SH-SY5Y (cell line): Measurements from ENCODE around the gene COL25A1.

Experiments used
- GATA2 ChIP-seq: IDR thresholded peaks from 2 replicates; pipeline ENCODE4 v1.6.1; 2011; ENCODE audit warnings: mild to moderate bottlenecking, low read depth, low read length
- GATA3 ChIP-seq: IDR thresholded peaks from 2 replicates; pipeline ENCODE4 v1.6.1; 2011; ENCODE audit warnings: low read depth, mild to moderate bottlenecking, low read length, moderate library complexity

DNA sequence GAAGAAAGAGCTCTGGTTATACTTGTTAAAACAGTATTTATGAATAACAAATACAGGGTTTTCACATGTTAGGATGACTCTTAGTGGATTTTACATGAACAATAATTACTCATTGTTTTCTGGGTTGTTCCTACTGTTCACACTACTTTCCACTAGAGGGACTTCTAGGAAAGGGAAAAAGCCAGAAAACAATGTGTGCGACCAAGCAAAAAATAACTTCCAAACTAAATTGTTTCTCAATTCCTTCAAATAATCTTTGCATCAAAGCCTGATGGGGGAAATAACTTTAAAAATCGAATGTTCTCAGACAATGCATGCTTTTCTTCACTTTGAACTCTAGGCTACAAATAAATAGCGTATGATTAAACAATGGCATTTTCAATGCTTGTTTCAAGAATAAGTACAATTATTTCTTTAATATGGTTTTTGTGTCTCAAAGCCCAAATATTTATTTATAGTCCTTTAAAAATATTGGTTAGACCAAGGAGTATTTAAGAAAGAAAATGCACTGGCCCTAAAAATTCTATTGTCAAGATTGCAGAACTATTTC is 467.5 kb downstream of the COL25A1 start:
- TF ChIP-seq GATA2 (no peak), GATA3 (no peak)
